ENCODE results near the gene PCDHB10. TPM values are rescaled to one million over a fixed set of nuclear protein-coding genes. Genes with fewer than 3 reads are reported as not detected.
"Not testable (repeated sequence)": the region's sequence is repeated elsewhere in the genome, so short reads cannot be mapped to it uniquely, and the experiment has no call there.

The PCDHB10 gene
- total RNA-seq, result 1 to 10 TPM; 3.6 to 7.7 TPM
- polyA plus RNA-seq, result 1 to 10 TPM in 1 of 2 donors, under 1 TPM in 1; 0.25 to 4.5 TPM
- long read RNA-seq, donor 1, partial matches to known transcripts, result 0 of 2 reads
- long read RNA-seq, donor 1, other reads (novel, unspliced or antisense), result 0 of 2 reads
- long read RNA-seq, donor 2, transcript PCDHB10-201 (1 exons, 3,290 nt), result major isoform, 6 of 6 reads
- long read RNA-seq, donor 2, partial matches to known transcripts, result 0 of 6 reads
- long read RNA-seq, donor 2, other reads (novel, unspliced or antisense), result 0 of 6 reads

GRCh38 chr5:141192110-141192725, at the start of gene PCDHB10:
PCDHB10 (plus strand) TSS chr5:141192353; CDS start chr5:141192553, 200 bp downstream.
- Histone ChIP-seq H3K36me3 (ENCODE audit: control insufficient read depth in 1 of 2, insufficient read depth in 2 of 2, low read length in 1 of 2) (no peaks in the 10 kb centered on the region), H3K27ac (ENCODE audit: low read depth in 1 of 2, low read length in 2 of 2) (no peak within 1 kb of the TSS), H3K27me3 (ENCODE audit: control insufficient read depth in 1 of 2, insufficient read depth in 2 of 2, low read length in 1 of 2) (no peaks in the 10 kb centered on the region), H3K4me3 (ENCODE audit: low read length in 2 of 2) (no peak within 1 kb of the TSS), H3K4me1 (ENCODE audit: control insufficient read depth in 1 of 2, insufficient read depth in 2 of 2, low read length in 2 of 2) (no peaks in the 10 kb centered on the region), H3K9me3 (ENCODE audit: control insufficient read depth, low read length) (peaks cover 12% of the 10 kb centered on the region)
- ATAC-seq (ENCODE audit: low FRiP score) (no peak), DNase-seq (no peak)
- 6 to 7% methylated on average over 10 of the region's 10 CpGs for WGBS, 2 donors
- intact Hi-C loops (cut with DNase I), result no loop called here

GRCh38 chr5:141149812-141150211, 42.3 kb upstream of the PCDHB10 start, which contains the start of gene PCDHB6:
PCDHB6 (plus strand) TSS chr5:141150057; CDS start chr5:141150258, 201 bp downstream.
- peak within 1 kb of the TSS in 1 of 2 donors; percentile 15 for H3K4me3 ChIP-seq (ENCODE audit: low read length in 2 of 2)
- DNase-seq (no peak), ATAC-seq (ENCODE audit: low FRiP score) (no peak)
- intact Hi-C loops (cut with DNase I), result no loop called here
- no peaks in the 10 kb centered on the region for H3K27me3 ChIP-seq (ENCODE audit: control insufficient read depth in 1 of 2, insufficient read depth in 2 of 2, low read length in 1 of 2)
- WGBS, 2 donors, result 6 to 12% methylated on average over 18 of the region's 18 CpGs
- no peaks in the 10 kb centered on the region for H3K36me3 ChIP-seq (ENCODE audit: control insufficient read depth in 1 of 2, insufficient read depth in 2 of 2, low read length in 1 of 2)
- H3K27ac ChIP-seq (ENCODE audit: low read depth in 1 of 2, low read length in 2 of 2), result no peak within 1 kb of the TSS
- peaks cover 6% of the 10 kb centered on the region for H3K9me3 ChIP-seq (ENCODE audit: control insufficient read depth, low read length)
- H3K4me1 ChIP-seq (ENCODE audit: control insufficient read depth in 1 of 2, insufficient read depth in 2 of 2, low read length in 2 of 2), result no peaks in the 10 kb centered on the region

- WGBS, 2 donors, result 27 to 38% methylated on average over 33 of the region's 33 CpGs
- Histone ChIP-seq H3K27me3 (ENCODE audit: control insufficient read depth in 1 of 2, insufficient read depth in 2 of 2, low read length in 1 of 2) (no peaks in the 10 kb centered on the region), H3K4me3 (ENCODE audit: low read length in 2 of 2) (peak overlapping the region in 1 of 2 donors; percentile 15), H3K4me1 (ENCODE audit: control insufficient read depth in 1 of 2, insufficient read depth in 2 of 2, low read length in 2 of 2) (no peaks in the 10 kb centered on the region), H3K27ac (ENCODE audit: low read depth in 1 of 2, low read length in 2 of 2) (no peak overlapping the region), H3K36me3 (ENCODE audit: control insufficient read depth in 1 of 2, insufficient read depth in 2 of 2, low read length in 1 of 2) (no peaks in the 10 kb centered on the region), H3K9me3 (ENCODE audit: control insufficient read depth, low read length) (peaks cover 8% of the 10 kb centered on the region)
- no peak for ATAC-seq (ENCODE audit: low FRiP score)
- DNase-seq, result no peak
- intact Hi-C loops (cut with DNase I), result no loop called here
These were observed 41.7 kb upstream of the PCDHB10 start for GRCh38 chr5:141150224-141150992.

GRCh38 chr5:141150993-141151325, 41.2 kb upstream of the PCDHB10 start:
- H3K36me3 ChIP-seq (ENCODE audit: control insufficient read depth in 1 of 2, insufficient read depth in 2 of 2, low read length in 1 of 2), result no peaks in the 10 kb centered on the region
- DNase-seq, result no peak
- ATAC-seq (ENCODE audit: low FRiP score), result no peak
- peaks cover 9% of the 10 kb centered on the region for H3K9me3 ChIP-seq (ENCODE audit: control insufficient read depth, low read length)
- H3K27me3 ChIP-seq (ENCODE audit: control insufficient read depth in 1 of 2, insufficient read depth in 2 of 2, low read length in 1 of 2), result no peaks in the 10 kb centered on the region
- intact Hi-C loops (cut with DNase I), result no loop called here
- no peak overlapping the region for H3K27ac ChIP-seq (ENCODE audit: low read depth in 1 of 2, low read length in 2 of 2)
- WGBS, 2 donors, result 25 to 35% methylated on average over 13 of the region's 13 CpGs
- no peaks in the 10 kb centered on the region for H3K4me1 ChIP-seq (ENCODE audit: control insufficient read depth in 1 of 2, insufficient read depth in 2 of 2, low read length in 2 of 2)
- no peak overlapping the region for H3K4me3 ChIP-seq (ENCODE audit: low read length in 2 of 2)

- H3K27me3 ChIP-seq (ENCODE audit: control insufficient read depth in 1 of 2, insufficient read depth in 2 of 2, low read length in 1 of 2); H3K4me1 ChIP-seq (ENCODE audit: control insufficient read depth in 1 of 2, insufficient read depth in 2 of 2, low read length in 2 of 2); intact Hi-C loops (cut with DNase I); H3K27ac ChIP-seq (ENCODE audit: low read depth in 1 of 2, low read length in 2 of 2); H3K4me3 ChIP-seq (ENCODE audit: low read length in 2 of 2); H3K36me3 ChIP-seq (ENCODE audit: control insufficient read depth in 1 of 2, insufficient read depth in 2 of 2, low read length in 1 of 2); DNase-seq; ATAC-seq (ENCODE audit: low FRiP score): not testable (repeated sequence)
- peaks cover 11% of the 10 kb centered on the region for H3K9me3 ChIP-seq (ENCODE audit: control insufficient read depth, low read length)
- 27 to 34% methylated on average over 22 to 40 of the region's 41 CpGs for WGBS, 2 donors
These were observed 40.5 kb upstream of the PCDHB10 start for GRCh38 chr5:141151632-141152031.

- H3K27ac ChIP-seq (ENCODE audit: low read depth in 1 of 2, low read length in 2 of 2); DNase-seq; ATAC-seq (ENCODE audit: low FRiP score); H3K27me3 ChIP-seq (ENCODE audit: control insufficient read depth in 1 of 2, insufficient read depth in 2 of 2, low read length in 1 of 2); intact Hi-C loops (cut with DNase I); H3K4me3 ChIP-seq (ENCODE audit: low read length in 2 of 2); H3K36me3 ChIP-seq (ENCODE audit: control insufficient read depth in 1 of 2, insufficient read depth in 2 of 2, low read length in 1 of 2); H3K4me1 ChIP-seq (ENCODE audit: control insufficient read depth in 1 of 2, insufficient read depth in 2 of 2, low read length in 2 of 2): not testable (repeated sequence)
- peaks cover 13% of the 10 kb centered on the region for H3K9me3 ChIP-seq (ENCODE audit: control insufficient read depth, low read length)
- whole genome bisulfite sequencing, 2 donors, result 18 to 24% methylated on average over 31 to 36 of the region's 36 CpGs
These were observed 40.1 kb upstream of the PCDHB10 start for GRCh38 chr5:141152096-141152495.

- intact Hi-C loops (cut with DNase I), result no loop called here
- Histone ChIP-seq H3K4me3 (ENCODE audit: low read length in 2 of 2) (peak overlapping the region in 1 of 2 donors; percentile 14), H3K9me3 (ENCODE audit: control insufficient read depth, low read length) (peaks cover 19% of the 10 kb centered on the region), H3K36me3 (ENCODE audit: control insufficient read depth in 1 of 2, insufficient read depth in 2 of 2, low read length in 1 of 2) (no peaks in the 10 kb centered on the region), H3K27ac (ENCODE audit: low read depth in 1 of 2, low read length in 2 of 2) (no peak overlapping the region), H3K4me1 (ENCODE audit: control insufficient read depth in 1 of 2, insufficient read depth in 2 of 2, low read length in 2 of 2) (no peaks in the 10 kb centered on the region), H3K27me3 (ENCODE audit: control insufficient read depth in 1 of 2, insufficient read depth in 2 of 2, low read length in 1 of 2) (no peaks in the 10 kb centered on the region)
- ATAC-seq (ENCODE audit: low FRiP score) (no peak), DNase-seq (no peak)
- 19 to 31% methylated on average over 21 of the region's 21 CpGs for WGBS, 2 donors
These were observed 36.4 kb upstream of the PCDHB10 start for GRCh38 chr5:141155540-141156374.

GRCh38 chr5:141157356-141157755, 34.8 kb upstream of the PCDHB10 start:
- H3K4me1 ChIP-seq (ENCODE audit: control insufficient read depth in 1 of 2, insufficient read depth in 2 of 2, low read length in 2 of 2); intact Hi-C loops (cut with DNase I); H3K36me3 ChIP-seq (ENCODE audit: control insufficient read depth in 1 of 2, insufficient read depth in 2 of 2, low read length in 1 of 2); H3K27ac ChIP-seq (ENCODE audit: low read depth in 1 of 2, low read length in 2 of 2); DNase-seq; ATAC-seq (ENCODE audit: low FRiP score); H3K27me3 ChIP-seq (ENCODE audit: control insufficient read depth in 1 of 2, insufficient read depth in 2 of 2, low read length in 1 of 2); H3K4me3 ChIP-seq (ENCODE audit: low read length in 2 of 2): not testable (repeated sequence)
- peaks cover 15% of the 10 kb centered on the region for H3K9me3 ChIP-seq (ENCODE audit: control insufficient read depth, low read length)
- 21 to 32% methylated on average over 36 to 38 of the region's 38 CpGs for WGBS, 2 donors
